ENCODE measurements around the gene MAFG. TPM values are rescaled to one million over a fixed set of nuclear protein-coding genes. Genes with fewer than 3 reads are reported as not detected.
A peak's percentile ranks its signal among the peaks of the same experiment; 100 is the strongest.

The MAFG gene
- total and polyA plus RNA-seq, 2 of the 13 experiments (the other 11 are each of a cell fraction or from before 2014, with no cell fraction given) = 14.5 to 20.0 TPM

- peak; percentile 88; the same call in 1 of the 2 replicates for TF ChIP-seq CSRNP2 (CRISPR knock-in tag; conservative IDR thresholded peaks at IDR 0.05; ENCODE audit: low read depth)
- peak; percentile 97 for TF ChIP-seq ZNF589 (CRISPR knock-in tag; conservative IDR thresholded peaks at IDR 0.05)
- peak; percentile 98 for TF ChIP-seq ZBTB7A (CRISPR knock-in tag; IDR thresholded peaks at IDR 0.05)
- peak; percentile 84; the same call in 1 of the 2 replicates for TF ChIP-seq JUN (CRISPR knock-in tag; IDR thresholded peaks at IDR 0.05)
- TF ChIP-seq DRAP1 (CRISPR knock-in tag; IDR thresholded peaks at IDR 0.05) = peak; percentile 84; the same call in 1 of the 2 replicates
- peak; percentile 97 for TF ChIP-seq ZNF550 (CRISPR knock-in tag; IDR thresholded peaks at IDR 0.05; ENCODE audit: borderline replicate concordance)
- TF ChIP-seq SCMH1 (CRISPR knock-in tag; IDR thresholded peaks at IDR 0.05; ENCODE audit: borderline replicate concordance) = no peak
- TF ChIP-seq PLRG1 (conservative IDR thresholded peaks at IDR 0.05) = no peak
- peak; percentile 98 for TF ChIP-seq NCOA1 (CRISPR knock-in tag; IDR thresholded peaks at IDR 0.05)
- TF ChIP-seq SP4 (CRISPR knock-in tag; IDR thresholded peaks at IDR 0.05) = peak; percentile 77
- TF ChIP-seq CENPT (CRISPR knock-in tag; IDR thresholded peaks at IDR 0.05; ENCODE audit: low read depth) = peak; percentile 98
- no peak for TF ChIP-seq PBX3 (CRISPR knock-in tag; IDR thresholded peaks at IDR 0.05; ENCODE audit: borderline replicate concordance)
- TF ChIP-seq ZNF775 (CRISPR knock-in tag; IDR thresholded peaks at IDR 0.05; ENCODE audit: borderline replicate concordance) = peak; percentile 65; the same call in 1 of the 2 replicates
- TF ChIP-seq GABPB1 (CRISPR knock-in tag; IDR thresholded peaks at IDR 0.05) = peak; percentile 92
- no peak for TF ChIP-seq SIX1 (CRISPR knock-in tag; IDR thresholded peaks at IDR 0.05; ENCODE audit: borderline replicate concordance)
- TF ChIP-seq HNF1B (CRISPR knock-in tag; IDR thresholded peaks at IDR 0.05) = 0 out of 2 replicates have a peak, but pooled peaks have one; percentile 38
- TF ChIP-seq ZNF552 (CRISPR knock-in tag; IDR thresholded peaks at IDR 0.05; ENCODE audit: borderline replicate concordance) = peak; percentile 98
- TF ChIP-seq ZNF3 (CRISPR knock-in tag; IDR thresholded peaks at IDR 0.05) = no peak
- peak; percentile 65 for TF ChIP-seq SKI (IDR thresholded peaks at IDR 0.05; ENCODE audit: partially characterized antibody)
- 0 out of 2 replicates have a peak, but pooled peaks have one; percentile 94 for TF ChIP-seq FOXO4 (CRISPR knock-in tag; conservative IDR thresholded peaks at IDR 0.05)
- TF ChIP-seq ARNTL (CRISPR knock-in tag; IDR thresholded peaks at IDR 0.05) = peak; percentile 42; the same call in 1 of the 2 replicates
These were observed 55.9 kb downstream of the MAFG start (continued) for GRCh38 chr17:81871387-81872230.

Measured in HepG2 (cell line).